GM21529 (cell line): ENCODE data around the gene ZFP37.
"Not testable (repeated sequence)": the region's sequence is repeated elsewhere in the genome, so short reads cannot be mapped to it uniquely, and the experiment has no call there.

Experiments
- ATAC-seq: cut with Tn5 transposase; IDR thresholded peaks from one replicate; pipeline ENCODE4 v1.9.1; 2021; ENCODE audit not compliant: unreplicated experiment

ZFP37 gene

GRCh38 chr9:113056191-113057106, at the start of gene ZFP37:
Gene ZFP37, minus strand, starts transcription at chr9:113056724. Its CDS starts 36 bp downstream, at chr9:113056688.
- ATAC-seq = peak; percentile 98

DNA sequence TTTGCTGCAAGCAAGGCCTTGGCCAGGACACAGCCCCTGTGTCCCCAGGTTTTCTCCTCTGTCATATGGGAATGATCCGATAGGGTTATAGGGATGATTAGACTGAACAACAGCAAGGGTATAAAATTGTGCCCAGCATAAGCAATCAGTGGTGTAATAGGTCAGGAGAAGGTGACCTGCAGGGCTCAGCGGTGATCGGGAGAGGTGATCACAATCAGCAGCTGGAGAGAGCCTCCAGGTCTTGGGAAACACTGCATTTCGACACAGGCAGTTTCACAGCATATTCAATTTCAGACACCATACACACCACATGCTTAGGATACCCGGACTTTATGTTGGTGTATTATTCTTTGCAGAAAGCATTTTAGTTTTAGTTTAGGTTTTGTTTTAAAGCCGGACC, 48.8 kb upstream of the ZFP37 start:
- ATAC-seq = not testable (repeated sequence)

GRCh38 chr9:113095561-113095960, 39.0 kb upstream of the ZFP37 start:
- no peak for ATAC-seq

- ATAC-seq = not testable (repeated sequence)
These were observed 33.4 kb upstream of the ZFP37 start for GRCh38 chr9:113089924-113090323.

GRCh38 chr9:113089143-113089505, 32.6 kb upstream of the ZFP37 start:
- not testable (repeated sequence) for ATAC-seq

GRCh38 chr9:113088456-113089142, 32.1 kb upstream of the ZFP37 start:
- ATAC-seq = not testable (repeated sequence)

- not testable (repeated sequence) for ATAC-seq
These were observed 6.4 kb upstream of the ZFP37 start for GRCh38 chr9:113062932-113063310.

- ATAC-seq = not testable (repeated sequence)
These were observed 5.9 kb upstream of the ZFP37 start for GRCh38 chr9:113062256-113062931.

GRCh38 chr9:113061072-113061850, 4.7 kb upstream of the ZFP37 start:
- ATAC-seq = not testable (repeated sequence)

DNA sequence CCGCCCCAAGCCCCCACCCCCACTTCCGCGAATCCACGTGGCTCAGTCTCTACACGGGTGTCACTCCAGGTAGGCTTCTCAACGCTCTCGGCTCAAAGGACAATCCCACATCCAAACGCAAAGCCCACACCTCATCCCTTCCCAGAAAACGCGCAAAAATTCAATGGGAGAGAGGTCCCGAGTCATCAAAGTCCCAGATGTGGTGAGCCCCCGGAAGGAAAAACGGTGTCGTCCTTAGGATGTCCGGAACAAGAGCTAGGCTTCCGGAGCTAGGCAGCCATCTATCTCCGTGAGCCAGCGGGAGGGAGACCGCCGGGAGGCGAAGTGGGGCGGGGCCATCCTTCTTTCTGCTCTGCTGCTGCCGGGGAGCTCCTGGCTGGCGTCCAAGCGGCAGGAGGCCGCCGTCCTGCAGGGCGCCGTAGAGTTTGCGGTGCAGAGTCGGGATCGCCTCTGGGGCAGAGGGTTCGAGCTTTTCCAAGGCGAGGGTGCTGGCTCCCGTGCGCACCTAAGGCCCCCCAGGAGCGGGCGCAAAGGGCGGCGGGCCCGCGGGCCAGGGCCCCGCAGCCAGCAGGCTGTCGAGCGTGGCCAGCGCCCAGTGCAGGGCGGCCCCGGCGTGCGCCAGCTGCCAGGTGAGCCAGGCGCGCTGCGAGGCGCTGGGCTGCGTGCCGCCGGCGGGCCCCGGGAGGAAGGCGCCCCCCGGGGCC, 3.2 kb upstream of the ZFP37 start:
- not testable (repeated sequence) for ATAC-seq

DNA sequence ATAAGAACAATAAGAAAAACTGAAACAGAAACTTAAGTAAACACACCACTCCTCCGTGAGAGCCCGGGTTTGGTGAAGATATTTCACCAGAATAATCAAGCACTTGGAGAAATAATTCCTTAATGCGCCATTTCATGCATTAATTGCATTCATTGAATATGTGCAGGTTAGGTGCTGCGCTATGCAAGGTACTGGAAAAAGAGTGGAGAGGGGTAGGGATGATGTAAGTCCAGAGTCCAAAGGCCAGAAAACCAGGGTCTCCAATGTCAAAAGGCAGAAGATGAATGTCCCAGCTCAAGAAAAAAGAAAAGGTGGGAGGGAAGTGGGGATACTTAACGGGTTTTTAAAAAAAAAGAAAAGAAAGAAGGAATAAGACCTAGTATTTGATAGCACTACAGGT, 669 bp upstream of the ZFP37 start:
- no peak for ATAC-seq

- ATAC-seq = no peak
These were observed 13.5 kb downstream of the ZFP37 start for GRCh38 chr9:113042884-113043657.

DNA sequence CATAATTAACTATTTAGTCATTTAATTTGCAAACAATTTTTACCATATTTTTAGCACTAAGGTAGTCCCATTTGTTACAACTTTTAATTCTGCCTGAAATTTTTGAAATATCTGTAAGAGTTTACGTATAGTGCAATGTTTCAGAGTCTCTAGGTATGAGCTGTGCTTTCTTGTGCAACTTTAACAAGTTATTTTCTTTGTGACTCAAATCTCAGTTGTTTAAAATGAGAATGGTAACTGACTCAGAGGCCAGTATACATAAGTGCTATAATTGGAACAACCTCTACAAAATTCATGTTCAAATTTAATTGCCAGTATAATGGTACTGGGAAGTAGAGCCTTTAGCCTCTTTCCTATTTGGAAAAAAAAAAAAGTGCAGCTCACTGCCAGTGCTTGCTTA, 30.3 kb downstream of the ZFP37 start:
- ATAC-seq = no peak

DNA sequence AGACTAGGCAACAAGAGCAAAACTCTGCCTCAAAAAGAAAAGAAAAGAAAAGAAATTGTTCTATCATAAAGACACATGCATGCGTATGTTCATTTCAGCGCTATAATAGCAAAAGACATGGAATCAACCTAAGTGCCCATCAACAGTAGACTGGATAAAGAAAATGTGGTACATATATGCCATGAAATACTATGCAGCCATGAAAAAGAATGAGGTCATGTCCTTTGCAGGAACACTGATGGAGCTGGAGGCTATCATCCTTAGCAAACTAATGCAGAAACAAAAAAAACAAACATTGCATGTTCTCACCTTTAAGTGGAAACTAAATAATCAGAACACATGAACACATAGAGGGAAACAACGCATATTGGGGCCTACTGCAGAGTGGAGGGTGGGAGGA, 38.3 kb downstream of the ZFP37 start:
- ATAC-seq = no peak

GRCh38 chr9:113012492-113012891, 44.0 kb downstream of the ZFP37 start:
- ATAC-seq = no peak

GRCh38 chr9:113011911-113012381, 44.6 kb downstream of the ZFP37 start, which contains the start of gene ZNF883:
Gene ZNF883, minus strand, starts transcription at chr9:113012192.
- no peak for ATAC-seq

GRCh38 chr9:113005777-113006176, 50.7 kb downstream of the ZFP37 start:
- no peak for ATAC-seq

GRCh38 chr9:112997236-112997941, 59.1 kb downstream of the ZFP37 start:
- ATAC-seq = no peak
